ENCODE data around the gene KDM8.

- TF ChIP-seq EZH2 (IDR thresholded peaks at IDR 0.05; ENCODE audit: low read depth) = no peak
- TF ChIP-seq CTCF (conservative IDR thresholded peaks at IDR 0.05) = 0 out of 2 replicates have a peak, but pooled peaks have one; percentile 18
Measured at GRCh38 chr16:27242868-27243590, 39.7 kb downstream of the KDM8 start.

Data from PC-9 (cell line).